Progenitor cell of endocrine pancreas (in vitro differentiated cells): ENCODE results near the gene CNST. TPM values are rescaled to one million over a fixed set of nuclear protein-coding genes. Genes with fewer than 3 reads are reported as not detected.

Source experiments
- DNase-seq: peaks from one replicate; pipeline ENCODE4 v3.0.0; 2021; ENCODE audit warnings: low spot score; ENCODE audit not compliant: unreplicated experiment
- H3K27ac Mint-ChIP-seq: 2 replicates; pipeline ENCODE4 v1.8.0; 2021; ENCODE audit warnings: mild to moderate bottlenecking, moderate library complexity, mixed read lengths
- H3K27me3 Mint-ChIP-seq: 2 replicates; pipeline ENCODE4 v1.8.0; 2021; ENCODE audit warnings: mixed read lengths
- H3K36me3 Mint-ChIP-seq: 2 replicates; pipeline ENCODE4 v1.8.0; 2022; ENCODE audit warnings: mixed read lengths; ENCODE audit not compliant: insufficient read depth
- H3K4me1 Mint-ChIP-seq: 2 replicates; pipeline ENCODE4 v1.8.0; 2021; ENCODE audit warnings: low read depth, mixed read lengths
- H3K4me3 Mint-ChIP-seq: 2 replicates; pipeline ENCODE4 v1.8.0; 2021; ENCODE audit warnings: low read depth, mild to moderate bottlenecking, moderate library complexity, mixed read lengths
- H3K9me3 Mint-ChIP-seq: 2 replicates; pipeline ENCODE4 v1.8.0; 2021; ENCODE audit warnings: low read depth, mixed read lengths
- total RNA-seq: library from RNA; stranded (reverse); gene quantifications from 2 replicates; pipeline ENCODE4 v1.2.1, GENCODE V29; 2021
- TF ChIP-seq, protein P1 (sequence below): fragments of 200-600 bp; sonication (generic); IDR thresholded peaks from one replicate; pipeline ENCODE4 v1.5.0; 2021; ENCODE audit warnings: antibody characterized with exemption, mild to moderate bottlenecking; ENCODE audit not compliant: unreplicated experiment

Gene CNST
- total RNA-seq, 1 donor from 2014 or later = 28.3 TPM

DNA sequence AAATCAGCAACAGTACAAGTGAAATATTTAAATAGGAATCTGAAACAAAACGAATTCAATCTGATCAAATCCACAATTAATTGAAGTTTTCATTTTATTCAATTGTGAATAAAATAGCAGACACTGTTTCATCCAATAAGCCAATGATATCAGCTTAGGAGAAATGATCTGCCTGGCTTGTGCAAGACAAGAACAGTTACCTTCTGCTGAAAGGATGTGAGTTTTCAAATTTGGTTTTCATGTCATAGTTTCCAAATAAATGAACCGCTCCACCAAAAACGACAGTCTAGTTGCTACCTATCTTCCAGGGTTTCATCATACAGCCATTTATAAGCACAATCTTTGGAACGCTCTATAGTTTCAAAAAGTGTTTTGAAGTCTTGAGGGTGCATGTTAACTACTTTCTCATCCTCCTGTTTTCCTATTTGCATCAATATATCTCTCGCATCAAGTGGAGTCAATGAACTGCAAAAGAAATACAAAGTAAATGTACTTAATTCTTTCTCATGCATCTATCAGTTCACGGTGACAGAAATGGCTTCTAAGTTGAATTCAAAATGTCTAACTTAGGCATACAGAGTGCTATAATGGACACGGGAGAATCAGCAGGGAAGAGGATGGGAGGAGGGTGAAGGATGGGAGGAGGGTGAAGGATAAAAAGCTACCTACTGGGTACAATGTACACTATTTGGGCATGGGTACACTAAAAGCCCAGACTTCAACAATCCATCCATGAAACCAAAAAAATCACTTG, 25.3 kb upstream of the CNST start:
- Mint-ChIP-seq H3K4me1 (peaks cover 4% of the 10 kb centered on the region), H3K36me3 (peaks cover 15% of the 10 kb centered on the region), H3K27ac (no peak overlapping the region), H3K4me3 (no peak overlapping the region), H3K27me3 (no peaks in the 10 kb centered on the region), H3K9me3 (no peaks in the 10 kb centered on the region)
- no peak for DNase-seq
- TF ChIP-seq, protein P1, sequence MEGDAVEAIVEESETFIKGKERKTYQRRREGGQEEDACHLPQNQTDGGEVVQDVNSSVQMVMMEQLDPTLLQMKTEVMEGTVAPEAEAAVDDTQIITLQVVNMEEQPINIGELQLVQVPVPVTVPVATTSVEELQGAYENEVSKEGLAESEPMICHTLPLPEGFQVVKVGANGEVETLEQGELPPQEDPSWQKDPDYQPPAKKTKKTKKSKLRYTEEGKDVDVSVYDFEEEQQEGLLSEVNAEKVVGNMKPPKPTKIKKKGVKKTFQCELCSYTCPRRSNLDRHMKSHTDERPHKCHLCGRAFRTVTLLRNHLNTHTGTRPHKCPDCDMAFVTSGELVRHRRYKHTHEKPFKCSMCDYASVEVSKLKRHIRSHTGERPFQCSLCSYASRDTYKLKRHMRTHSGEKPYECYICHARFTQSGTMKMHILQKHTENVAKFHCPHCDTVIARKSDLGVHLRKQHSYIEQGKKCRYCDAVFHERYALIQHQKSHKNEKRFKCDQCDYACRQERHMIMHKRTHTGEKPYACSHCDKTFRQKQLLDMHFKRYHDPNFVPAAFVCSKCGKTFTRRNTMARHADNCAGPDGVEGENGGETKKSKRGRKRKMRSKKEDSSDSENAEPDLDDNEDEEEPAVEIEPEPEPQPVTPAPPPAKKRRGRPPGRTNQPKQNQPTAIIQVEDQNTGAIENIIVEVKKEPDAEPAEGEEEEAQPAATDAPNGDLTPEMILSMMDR = no peak

DNA sequence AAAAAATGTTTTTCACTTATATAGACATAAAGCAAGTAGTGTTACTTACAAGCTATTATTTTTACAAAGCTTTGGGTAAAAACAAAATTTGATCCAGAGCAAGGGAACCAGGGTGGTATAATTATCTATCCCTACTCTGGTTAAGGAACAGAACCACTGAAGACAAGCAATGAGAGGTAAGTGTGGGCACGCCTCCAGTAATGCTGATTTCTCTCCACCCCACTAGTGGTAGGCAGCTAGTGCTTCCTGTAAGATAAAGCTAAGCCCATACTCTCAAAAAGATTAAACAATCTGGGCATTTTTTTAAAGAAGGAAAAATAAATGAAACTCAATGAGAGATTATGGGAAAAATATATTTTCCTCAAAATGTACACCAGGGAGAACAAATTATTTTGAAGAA, 22.3 kb upstream of the CNST start:
- Mint-ChIP-seq H3K27ac (no peak overlapping the region), H3K27me3 (no peaks in the 10 kb centered on the region), H3K4me3 (no peak overlapping the region), H3K9me3 (no peaks in the 10 kb centered on the region), H3K36me3 (peaks cover 11% of the 10 kb centered on the region), H3K4me1 (no peaks in the 10 kb centered on the region)
- TF ChIP-seq, protein P1 = no peak
- no peak for DNase-seq

DNA sequence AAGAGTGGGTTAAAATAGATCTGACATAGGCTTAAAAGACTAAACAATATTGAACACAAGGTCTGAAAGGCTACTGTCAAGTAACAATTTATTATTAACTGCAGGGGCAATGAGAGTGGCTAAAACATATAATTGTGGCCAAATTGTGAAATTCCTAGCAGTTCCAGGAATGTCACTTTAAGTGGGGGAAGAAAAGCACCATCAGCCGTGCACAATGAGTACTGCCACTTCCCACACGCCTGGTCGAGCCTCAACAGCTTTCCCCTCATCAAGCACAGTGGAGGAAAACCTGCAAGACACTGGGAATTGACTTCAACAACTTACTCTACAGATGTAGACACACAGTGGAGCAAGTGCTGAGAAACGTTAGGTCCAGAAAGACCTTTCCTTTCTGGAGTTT, 16.6 kb upstream of the CNST start:
- no peak overlapping the region for H3K27ac Mint-ChIP-seq
- DNase-seq = no peak
- H3K4me3 Mint-ChIP-seq = no peak overlapping the region
- H3K36me3 Mint-ChIP-seq = peaks cover 12% of the 10 kb centered on the region
- no peaks in the 10 kb centered on the region for H3K27me3 Mint-ChIP-seq
- H3K4me1 Mint-ChIP-seq = peaks cover 3% of the 10 kb centered on the region
- no peaks in the 10 kb centered on the region for H3K9me3 Mint-ChIP-seq
- TF ChIP-seq, protein P1 = no peak

DNA sequence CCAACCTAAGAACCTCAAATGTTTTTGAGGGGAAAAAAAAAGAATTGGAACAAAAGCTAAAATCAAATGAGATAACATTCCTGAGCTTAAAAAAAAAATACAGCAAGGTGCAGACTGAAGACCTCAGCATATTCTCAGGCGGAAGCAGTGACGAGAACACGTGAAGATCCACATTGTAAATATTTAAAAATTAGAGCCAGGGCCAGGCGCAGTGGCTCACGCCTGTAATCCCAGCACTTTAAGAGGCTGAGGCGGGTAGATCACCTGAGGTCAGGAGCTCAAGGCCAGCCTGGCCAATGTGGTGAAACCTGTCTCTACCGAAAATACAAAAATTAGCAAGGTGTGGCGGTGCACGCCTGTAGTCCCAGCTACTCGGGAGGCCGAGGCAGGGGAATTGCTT, 15.9 kb upstream of the CNST start:
- H3K4me3 Mint-ChIP-seq = no peak overlapping the region
- H3K36me3 Mint-ChIP-seq = peaks cover 16% of the 10 kb centered on the region
- H3K27ac Mint-ChIP-seq = no peak overlapping the region
- H3K9me3 Mint-ChIP-seq = no peaks in the 10 kb centered on the region
- no peak for DNase-seq
- no peaks in the 10 kb centered on the region for H3K27me3 Mint-ChIP-seq
- H3K4me1 Mint-ChIP-seq = peaks cover 3% of the 10 kb centered on the region
- TF ChIP-seq, protein P1 = no peak

DNA sequence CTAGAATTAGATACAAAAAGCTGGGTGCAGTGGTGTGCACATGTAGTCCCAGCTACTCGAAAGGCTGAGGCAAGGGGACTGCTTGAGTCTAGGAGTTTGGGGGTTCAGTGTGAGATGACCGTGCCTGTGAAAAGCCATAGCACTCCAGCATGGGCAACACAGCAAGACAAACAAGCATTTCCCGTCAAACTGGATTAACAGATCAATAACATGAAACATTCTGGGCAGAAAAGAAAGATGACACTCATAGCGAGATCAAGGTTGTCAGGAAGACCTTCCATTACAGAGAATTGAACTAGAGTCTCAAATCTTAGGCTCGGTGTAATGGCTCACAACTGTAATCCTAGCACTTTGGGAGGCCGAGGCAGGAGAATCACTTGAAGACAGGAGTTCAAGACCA, 14.1 kb upstream of the CNST start:
- Mint-ChIP-seq H3K4me3 (no peak overlapping the region), H3K9me3 (no peaks in the 10 kb centered on the region), H3K36me3 (peaks cover 21% of the 10 kb centered on the region), H3K4me1 (peaks cover 3% of the 10 kb centered on the region), H3K27ac (no peak overlapping the region), H3K27me3 (no peaks in the 10 kb centered on the region)
- no peak for DNase-seq
- TF ChIP-seq, protein P1 = no peak
